Keratinocyte (primary cell): ENCODE measurements around the gene ZNRF1. TPM values are rescaled to one million over a fixed set of nuclear protein-coding genes. Genes with fewer than 3 reads are reported as not detected.

ENCODE experiments used
- DNase-seq: peaks from one replicate; pipeline ENCODE4 v3.0.0-alpha.2; 2011; ENCODE audit warnings: low read depth, missing footprints, low spot score
- FAIRE-seq: peaks from 2 replicates; lab custom pipeline; 2011; peaks lifted over from hg19 to GRCh38; lab: Jason Lieb, UNC
- H2AFZ ChIP-seq: 2 replicates; pipeline ENCODE4 v1.6.0; 2012; ENCODE audit warnings: low read length, control low read depth, inconsistent platforms; ENCODE audit not compliant: control insufficient read depth
- H3K27ac ChIP-seq: 2 replicates; pipeline ENCODE4 v1.5.1; 2011; ENCODE audit warnings: low read length; ENCODE audit not compliant: control insufficient read depth, insufficient read depth
- H3K27me3 ChIP-seq: 3 replicates; pipeline ENCODE4 v1.6.0; 2011; ENCODE audit warnings: low read length; ENCODE audit not compliant: control insufficient read depth, insufficient read depth; ENCODE audit errors: extremely low read depth
- H3K36me3 ChIP-seq, 2 experiments: 2 replicates in 1 of 2; 3 replicates in 1 of 2; pipeline ENCODE4 v1.5.1; 2011; ENCODE audit warnings: low read length in 2 of 2, mild to moderate bottlenecking in 1 of 2; ENCODE audit not compliant: control insufficient read depth in 2 of 2, insufficient read depth in 2 of 2; ENCODE audit errors: extremely low read depth in 1 of 2
- H3K4me1 ChIP-seq: 3 replicates; pipeline ENCODE4 v1.5.1; 2011; ENCODE audit warnings: low read length; ENCODE audit not compliant: control insufficient read depth, insufficient read depth; ENCODE audit errors: extremely low read depth
- H3K4me2 ChIP-seq: 3 replicates; pipeline ENCODE4 v1.6.0; 2011; ENCODE audit warnings: low read depth, low read length; ENCODE audit not compliant: control insufficient read depth, insufficient read depth; ENCODE audit errors: extremely low read depth
- H3K4me3 ChIP-seq, 3 experiments: fragments of 200-600 bp in 1 of 3; sonication (generic) in 1 of 3; 2 replicates in 2 of 3; 3 replicates in 1 of 3; pipeline ENCODE4 v1.5.1; 2011 to 2016; ENCODE audit warnings: low read length in 3 of 3, mild to moderate bottlenecking in 3 of 3, control low read depth in 2 of 3, inconsistent platforms in 1 of 3, low read depth in 1 of 3, mixed read lengths in 1 of 3, mixed run types in 1 of 3, moderate library complexity in 1 of 3; ENCODE audit not compliant: control insufficient read depth in 2 of 3, insufficient read depth in 2 of 3; ENCODE audit errors: extremely low read depth in 1 of 3
- H3K79me2 ChIP-seq: 2 replicates; pipeline ENCODE4 v1.6.0; 2012; ENCODE audit warnings: low read length; ENCODE audit not compliant: control insufficient read depth, insufficient read depth
- H3K9ac ChIP-seq: 3 replicates; pipeline ENCODE4 v1.6.0; 2011; ENCODE audit warnings: low read length; ENCODE audit not compliant: control insufficient read depth, insufficient read depth; ENCODE audit errors: extremely low read depth
- H3K9me1 ChIP-seq: 3 replicates; pipeline ENCODE4 v1.6.0; 2011; ENCODE audit warnings: low read length; ENCODE audit not compliant: control insufficient read depth, insufficient read depth; ENCODE audit errors: extremely low read depth
- H3K9me3 ChIP-seq: 2 replicates; pipeline ENCODE4 v1.5.1; 2012; ENCODE audit warnings: low read depth, low read length; ENCODE audit not compliant: control insufficient read depth
- H4K20me1 ChIP-seq: 3 replicates; pipeline ENCODE4 v1.6.0; 2011; ENCODE audit warnings: low read length; ENCODE audit not compliant: control insufficient read depth, insufficient read depth; ENCODE audit errors: extremely low read depth
- CTCF ChIP-seq, 3 experiments: IDR thresholded peaks in 1 of 3; conservative IDR thresholded peaks in 1 of 3; optimal IDR thresholded peaks in 1 of 3; 2 replicates in 2 of 3; 3 replicates in 1 of 3; pipeline versions ENCODE3 to v1.5.1; 2011; ENCODE audit warnings: low read length in 3 of 3, mild to moderate bottlenecking in 3 of 3, moderate library complexity in 2 of 3, control low read depth in 1 of 3, inconsistent platforms in 1 of 3; ENCODE audit not compliant: insufficient read depth in 2 of 3; ENCODE audit errors: extremely low read depth in 1 of 3
- EZH2 ChIP-seq: IDR thresholded peaks from one replicate; pipeline ENCODE4 v1.6.1; 2012; ENCODE audit warnings: inconsistent platforms, mild to moderate bottlenecking, low read length, moderate library complexity
- dilution Hi-C: fragments of 300-500 bp; cut with MboI; formaldehyde crosslinking; loops from one replicate; pipeline ENCODE4 v1.7.0; 2020; ENCODE audit warnings: low sequenced_read_pairs; ENCODE audit not compliant: extremely low pct_ligation_motif_present
- polyA plus RNA-seq, 5 experiments: library from polyadenylated mRNA; depleted of rRNA in 3 of 5; stranded (reverse) in 3 of 5; stranded (forward) in 1 of 5; unstranded in 1 of 5; fragments of >200 nt; gene quantifications; 1 replicate in 1 of 5; 2 replicates in 3 of 5; 3 replicates in 1 of 5; pipeline versions ENCODE4 v1.2.1 to v1.2.3, GENCODE V29; 2011 to 2012; ENCODE audit warnings: missing spikeins in 2 of 5, low read depth in 1 of 5, low replicate concordance in 1 of 5

ZNRF1 gene
- polyA plus RNA-seq, 1 donor (not counting 4 experiments of a cell fraction or from before 2014, with no cell fraction given) = 19.1 TPM

DNA sequence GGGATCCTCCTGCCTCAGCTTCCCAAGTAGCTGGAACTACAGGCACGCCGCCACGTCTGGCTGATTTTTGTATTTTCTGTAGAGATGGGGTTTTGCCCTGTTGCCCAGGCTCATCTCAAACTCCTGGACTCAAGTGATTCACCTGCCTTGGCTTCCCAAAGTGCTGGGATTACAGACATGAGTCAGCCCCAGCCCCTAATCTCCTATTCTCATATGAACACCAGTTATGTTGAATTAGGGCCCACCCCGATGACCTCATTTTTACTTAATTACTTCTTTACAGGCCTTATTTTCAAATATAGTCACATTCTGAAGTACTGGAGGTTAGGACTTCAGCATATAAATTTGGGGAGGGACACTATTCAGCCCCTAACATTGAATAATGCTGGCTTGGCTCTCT is 49.2 kb downstream of the ZNRF1 start:
- dilution Hi-C loops = no loop called here
- Histone ChIP-seq H3K36me3 (no peaks in the 10 kb centered on the region), H3K79me2 (peaks cover 39% of the 10 kb centered on the region), H4K20me1 (no peaks in the 10 kb centered on the region), H3K9ac (no peak overlapping the region), H3K4me2 (no peak overlapping the region), H3K9me3 (no peaks in the 10 kb centered on the region), H3K27me3 (no peaks in the 10 kb centered on the region), H3K27ac (no peak overlapping the region), H2AFZ (no peak overlapping the region), H3K9me1 (no peaks in the 10 kb centered on the region), H3K4me1 (peaks cover 4% of the 10 kb centered on the region), H3K4me3 (no peak overlapping the region)
- FAIRE-seq (no peak), DNase-seq (no peak)
- TF ChIP-seq CTCF (optimal IDR thresholded peaks at IDR 0.05 in 1 of 3, IDR thresholded peaks at IDR 0.05 in 1 of 3, conservative IDR thresholded peaks at IDR 0.05 in 1 of 3; ENCODE audit: extremely low read depth in 1 of 3, insufficient read depth in 2 of 3, low read length in 3 of 3) = no peak
- TF ChIP-seq EZH2 = no peak

GRCh38 chr16:75048530-75048929 is 49.7 kb downstream of the ZNRF1 start:
- no peaks in the 10 kb centered on the region for H3K36me3 ChIP-seq
- no peaks in the 10 kb centered on the region for H4K20me1 ChIP-seq
- no peaks in the 10 kb centered on the region for H3K27me3 ChIP-seq
- FAIRE-seq = no peak
- no peaks in the 10 kb centered on the region for H3K9me1 ChIP-seq
- dilution Hi-C loops = no loop called here
- H3K4me1 ChIP-seq = peaks cover 4% of the 10 kb centered on the region
- no peak for DNase-seq
- H2AFZ ChIP-seq = no peak overlapping the region
- no peaks in the 10 kb centered on the region for H3K9me3 ChIP-seq
- TF ChIP-seq CTCF (optimal IDR thresholded peaks at IDR 0.05 in 1 of 3, IDR thresholded peaks at IDR 0.05 in 1 of 3, conservative IDR thresholded peaks at IDR 0.05 in 1 of 3; ENCODE audit: extremely low read depth in 1 of 3, insufficient read depth in 2 of 3, low read length in 3 of 3) = no peak
- TF ChIP-seq EZH2 = no peak
- H3K4me2 ChIP-seq = no peak overlapping the region
- no peak overlapping the region for H3K4me3 ChIP-seq
- no peak overlapping the region for H3K9ac ChIP-seq
- H3K79me2 ChIP-seq = peaks cover 37% of the 10 kb centered on the region
- no peak overlapping the region for H3K27ac ChIP-seq
